Fibroblast of gingiva (primary cell): ENCODE results near the gene FIBIN.
"Not testable (repeated sequence)": the region's sequence is repeated elsewhere in the genome, so short reads cannot be mapped to it uniquely, and the experiment has no call there.

Experiments used
- DNase-seq: peaks from one replicate; pipeline ENCODE4 v3.0.0-alpha.2; 2011; ENCODE audit warnings: low read depth

FIBIN gene

GRCh38 chr11:26977209-26977608 is 16.7 kb upstream of the FIBIN start:
- DNase-seq = not testable (repeated sequence)

- no peak for DNase-seq
Measured at GRCh38 chr11:26983645-26984044, 10.3 kb upstream of the FIBIN start.

GRCh38 chr11:26985470-26985869 is 8.4 kb upstream of the FIBIN start:
- DNase-seq = no peak

DNA sequence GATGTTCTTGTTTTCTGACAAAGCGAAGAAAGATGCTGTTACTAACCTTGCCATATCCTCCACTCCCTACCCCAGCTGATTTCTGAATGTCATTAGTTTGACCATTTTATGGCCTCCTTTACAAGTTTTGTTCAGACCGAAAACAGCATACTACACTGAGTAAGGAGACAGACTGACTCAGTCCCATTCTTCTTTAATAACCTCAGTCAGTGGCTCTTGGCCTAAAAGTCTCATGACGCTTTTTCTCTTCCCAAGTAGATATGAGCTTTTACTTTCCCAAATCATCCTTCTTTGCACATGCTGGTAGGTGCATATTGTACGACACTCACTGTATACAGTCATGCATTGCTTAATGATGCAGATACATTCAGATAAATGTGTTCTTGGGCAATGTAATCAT is 8.0 kb upstream of the FIBIN start:
- DNase-seq = no peak

GRCh38 chr11:26987272-26987671 is 6.6 kb upstream of the FIBIN start:
- DNase-seq = no peak

DNA sequence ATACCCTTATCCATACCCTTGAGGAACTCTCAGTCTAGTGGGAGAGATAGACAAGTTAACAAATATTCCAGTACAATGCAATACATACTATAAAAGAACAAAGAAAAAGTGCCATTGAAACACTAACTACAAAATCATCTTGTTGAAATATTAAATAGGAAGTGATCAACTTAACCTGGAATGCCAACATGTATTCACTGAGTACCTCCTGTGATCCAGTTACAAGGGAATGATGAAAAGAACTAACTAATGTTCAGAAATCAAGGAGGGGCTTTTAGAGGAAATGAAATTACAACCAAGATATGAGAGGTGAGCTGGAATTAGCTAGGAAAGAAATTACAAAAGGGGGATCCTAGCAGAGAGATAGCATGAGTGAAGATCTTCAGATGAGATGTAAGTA is 6.2 kb upstream of the FIBIN start:
- no peak for DNase-seq

DNA sequence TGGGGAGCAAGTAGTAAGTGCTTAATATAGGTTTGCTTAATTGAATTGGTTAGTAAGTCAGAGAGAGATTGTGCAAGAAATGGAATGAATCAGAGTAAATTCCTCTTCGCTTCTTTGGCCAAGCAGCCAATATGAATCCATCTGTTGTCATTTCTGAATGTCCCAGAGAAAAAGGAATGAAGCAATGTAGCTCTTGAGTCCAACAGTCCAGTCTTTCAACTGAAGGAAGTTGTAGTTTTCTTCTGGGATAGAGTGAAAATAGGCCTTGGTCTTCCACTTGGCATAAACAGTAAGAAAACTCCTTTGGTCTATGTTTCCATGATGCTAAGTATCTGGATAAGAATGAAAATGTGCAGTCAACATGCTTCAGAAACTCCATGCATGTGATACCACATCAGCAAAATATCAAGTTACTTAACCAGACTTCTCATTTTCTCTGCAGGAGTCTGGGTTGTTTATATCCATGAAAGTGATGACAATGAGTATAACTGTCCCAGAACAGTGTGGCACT is 1.8 kb upstream of the FIBIN start:
- DNase-seq = peak; percentile 94

- DNase-seq = no peak
Measured at GRCh38 chr11:26994631-26995095, 751 bp downstream of the FIBIN start.

GRCh38 chr11:26995701-26996460 is 2.0 kb downstream of the FIBIN start:
- no peak for DNase-seq

DNA sequence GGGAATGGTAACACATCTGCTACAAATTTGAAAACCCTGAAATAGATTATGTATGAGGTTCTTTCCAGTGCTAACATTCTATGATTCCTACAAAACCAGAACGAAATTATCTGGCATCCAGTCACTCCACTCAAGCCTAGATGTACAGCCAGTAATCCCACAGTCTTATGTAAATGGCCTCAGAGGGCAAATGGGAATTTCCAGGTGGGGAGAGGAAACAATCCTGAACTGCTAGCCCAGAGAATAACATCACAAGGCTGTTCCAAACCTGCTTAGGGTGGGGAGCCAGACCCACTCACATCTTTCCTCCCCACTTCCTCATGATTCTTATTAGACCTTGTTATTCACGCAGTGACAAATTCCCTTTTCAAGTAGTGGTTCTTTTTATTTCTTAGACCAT is 3.5 kb downstream of the FIBIN start:
- DNase-seq = no peak

DNA sequence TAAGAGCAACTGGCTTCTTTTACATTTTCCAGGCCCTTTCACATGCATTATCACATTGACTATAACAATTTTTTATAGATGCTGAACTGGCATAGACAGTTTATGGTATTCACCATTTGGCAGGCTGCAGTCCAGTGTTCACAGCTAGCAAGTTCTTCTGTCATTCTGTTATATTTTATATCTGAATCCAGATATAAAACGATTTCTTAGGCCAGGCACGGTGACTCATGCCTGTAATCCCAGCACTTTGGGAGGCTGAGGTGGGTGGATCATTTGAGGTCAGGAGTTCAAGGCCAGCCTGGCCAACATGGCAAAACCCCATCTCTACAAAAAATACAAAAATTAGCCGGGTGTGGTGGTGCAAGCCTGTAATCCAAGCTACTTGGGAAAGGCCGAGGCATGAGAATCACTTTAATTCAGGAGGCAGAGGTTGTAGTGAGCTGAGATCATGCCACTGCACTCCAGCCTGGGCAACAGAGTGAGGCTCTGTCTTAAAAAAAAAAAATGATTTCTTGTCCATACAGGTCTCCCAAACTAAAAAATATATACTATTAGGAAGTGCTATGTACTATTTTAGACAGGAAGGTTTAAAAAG is 7.3 kb downstream of the FIBIN start:
- peak; percentile 41 for DNase-seq

- DNase-seq = no peak
Measured at GRCh38 chr11:27002431-27002830, 8.5 kb downstream of the FIBIN start.

GRCh38 chr11:27002838-27003237 is 8.9 kb downstream of the FIBIN start:
- no peak for DNase-seq

- no peak for DNase-seq
Measured at GRCh38 chr11:27004103-27004502, 10.2 kb downstream of the FIBIN start.

DNA sequence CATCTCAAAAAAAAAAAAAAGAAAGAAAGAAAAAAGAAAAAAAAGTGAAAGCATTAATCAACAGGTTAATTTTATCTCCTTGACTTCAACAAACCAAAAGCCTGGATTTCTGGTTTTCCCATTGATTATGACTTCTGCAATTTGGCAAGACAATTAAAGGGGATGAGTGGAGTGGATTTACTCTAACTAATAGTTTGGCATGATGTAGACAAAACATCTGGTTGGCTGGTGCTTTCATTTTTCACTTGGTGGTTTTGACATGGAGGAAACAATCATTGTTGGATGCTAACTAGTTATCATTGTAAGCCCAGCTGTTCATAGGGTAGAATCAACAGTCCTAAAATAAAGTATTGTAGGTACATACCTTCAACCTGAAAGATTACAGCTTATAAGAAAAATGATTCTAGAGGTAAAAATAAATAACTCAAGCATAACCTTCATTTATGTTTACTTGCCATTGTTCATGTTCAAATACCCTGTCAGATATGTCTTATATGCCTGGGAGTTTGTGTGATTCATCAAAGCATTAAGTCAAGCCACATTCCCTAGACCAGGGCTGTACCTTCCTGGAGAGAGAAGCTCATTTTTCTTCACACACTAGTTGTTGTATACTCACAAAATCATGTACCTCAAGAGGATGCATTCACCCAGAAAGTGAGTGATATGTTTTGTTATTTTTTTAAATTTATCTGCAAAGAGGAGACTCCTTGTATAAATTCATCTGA is 15.1 kb downstream of the FIBIN start:
- no peak for DNase-seq

- no peak for DNase-seq
Measured at GRCh38 chr11:27011560-27012233, 17.8 kb downstream of the FIBIN start.

- DNase-seq = peak; percentile 54
Measured at GRCh38 chr11:27012234-27012921, 18.5 kb downstream of the FIBIN start.

GRCh38 chr11:27013781-27014361 is 20.0 kb downstream of the FIBIN start:
- DNase-seq = no peak

DNA sequence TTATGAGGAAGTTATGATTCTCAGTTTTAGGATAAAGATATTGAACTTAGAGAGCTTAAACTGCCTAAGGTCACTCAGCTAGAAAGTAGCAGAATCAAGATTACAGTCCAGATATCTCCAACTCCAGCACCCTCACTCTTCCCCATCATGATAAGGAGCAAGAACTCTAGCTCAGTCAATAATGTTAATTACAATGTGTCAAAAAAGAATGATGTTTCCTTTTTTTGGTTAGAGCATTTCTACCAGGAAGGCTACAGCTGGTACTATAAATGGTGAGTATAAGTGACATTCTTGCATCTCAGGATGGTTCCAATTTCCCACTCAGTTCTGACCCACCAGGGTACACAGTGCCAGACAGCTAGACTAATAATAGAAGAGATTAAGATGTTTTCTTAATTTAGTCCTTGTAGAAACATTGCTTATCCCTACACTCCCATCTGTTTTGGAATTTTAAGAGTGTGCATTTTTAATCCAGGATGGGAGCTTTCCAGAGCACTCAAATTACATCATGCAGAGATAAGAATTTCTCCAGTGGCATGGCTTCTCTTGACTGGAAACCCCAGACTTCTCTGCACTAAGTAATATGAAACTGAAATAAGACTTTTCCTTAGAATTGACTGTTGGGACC is 25.1 kb downstream of the FIBIN start:
- no peak for DNase-seq

DNA sequence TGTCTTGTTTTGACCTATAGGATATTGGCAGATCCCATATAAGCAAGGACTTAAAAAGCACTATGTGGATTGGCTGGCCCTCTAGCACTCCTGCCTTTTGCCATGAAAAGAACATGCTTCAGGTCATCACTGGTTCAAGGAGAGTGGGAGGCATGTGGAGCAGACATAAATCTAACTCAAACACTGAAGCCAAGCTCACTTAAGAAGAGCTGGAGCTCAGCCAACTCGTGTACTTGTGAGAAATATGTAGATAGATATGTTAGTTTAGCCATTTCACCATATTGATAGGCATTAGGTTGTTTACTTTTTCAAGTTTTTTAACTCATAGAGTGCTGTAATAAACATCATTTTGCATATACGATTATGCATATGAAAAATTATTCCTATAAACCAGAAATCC is 26.8 kb downstream of the FIBIN start:
- no peak for DNase-seq
